ENCODE measurements around the gene FBXO7. TPM values are rescaled to one million over a fixed set of nuclear protein-coding genes. Genes with fewer than 3 reads are reported as not detected.

Gene FBXO7
- total RNA-seq, 2 experiments from 2014 or later = 87.9 to 90.2 TPM

GRCh38 chr22:32511776-32512175, 37.2 kb downstream of the FBXO7 start:
- Mint-ChIP-seq H3K4me1 (no peaks in the 10 kb centered on the region), H3K9me3 (no peaks in the 10 kb centered on the region), H3K36me3 (no peaks in the 10 kb centered on the region), H3K4me3 (no peak overlapping the region), H3K27me3 (no peaks in the 10 kb centered on the region), H3K27ac (no peak overlapping the region)
- DNase-seq = no peak

- no peak overlapping the region for H3K27ac Mint-ChIP-seq
These were observed 37.8 kb downstream of the FBXO7 start for GRCh38 chr22:32512267-32512982.

GRCh38 chr22:32515084-32515483, 40.5 kb downstream of the FBXO7 start:
- Mint-ChIP-seq H3K4me1 (no peaks in the 10 kb centered on the region), H3K27me3 (no peaks in the 10 kb centered on the region), H3K27ac (no peak overlapping the region), H3K9me3 (no peaks in the 10 kb centered on the region), H3K36me3 (no peaks in the 10 kb centered on the region), H3K4me3 (no peak overlapping the region)
- DNase-seq = no peak

More at GRCh38 chr22:32512267-32512982, 37.8 kb downstream of the FBXO7 start:
- Mint-ChIP-seq H3K4me1 (no peaks in the 10 kb centered on the region), H3K36me3 (no peaks in the 10 kb centered on the region), H3K27me3 (no peaks in the 10 kb centered on the region), H3K9me3 (no peaks in the 10 kb centered on the region), H3K4me3 (no peak overlapping the region)
- DNase-seq = no peak

- Mint-ChIP-seq H3K4me3 (no peak overlapping the region), H3K9me3 (no peaks in the 10 kb centered on the region)
These were observed 42.9 kb downstream of the FBXO7 start for GRCh38 chr22:32517488-32517887.

GRCh38 chr22:32517921-32518320, 43.3 kb downstream of the FBXO7 start:
- Mint-ChIP-seq H3K27me3 (no peaks in the 10 kb centered on the region), H3K4me1 (no peaks in the 10 kb centered on the region), H3K27ac (no peak overlapping the region), H3K9me3 (no peaks in the 10 kb centered on the region), H3K36me3 (no peaks in the 10 kb centered on the region), H3K4me3 (no peak overlapping the region)
- no peak for DNase-seq

More at GRCh38 chr22:32517488-32517887, 42.9 kb downstream of the FBXO7 start:
- DNase-seq = no peak
- H3K4me1 Mint-ChIP-seq = no peaks in the 10 kb centered on the region
- H3K27ac Mint-ChIP-seq = no peak overlapping the region
- H3K36me3 Mint-ChIP-seq = no peaks in the 10 kb centered on the region
- H3K27me3 Mint-ChIP-seq = no peaks in the 10 kb centered on the region

- Mint-ChIP-seq H3K4me1 (no peaks in the 10 kb centered on the region), H3K27me3 (no peaks in the 10 kb centered on the region), H3K36me3 (no peaks in the 10 kb centered on the region), H3K9me3 (no peaks in the 10 kb centered on the region), H3K4me3 (no peak overlapping the region), H3K27ac (no peak overlapping the region)
- DNase-seq = no peak
These were observed 43.8 kb downstream of the FBXO7 start for GRCh38 chr22:32518381-32518780.

- no peaks in the 10 kb centered on the region for H3K27me3 Mint-ChIP-seq
- peaks cover 1% of the 10 kb centered on the region for H3K4me1 Mint-ChIP-seq
- no peak for DNase-seq
- H3K4me3 Mint-ChIP-seq = no peak overlapping the region
- H3K9me3 Mint-ChIP-seq = no peaks in the 10 kb centered on the region
- no peaks in the 10 kb centered on the region for H3K36me3 Mint-ChIP-seq
- no peak overlapping the region for H3K27ac Mint-ChIP-seq
These were observed 44.2 kb downstream of the FBXO7 start for GRCh38 chr22:32518848-32519247.

- DNase-seq = no peak
- Mint-ChIP-seq H3K4me1 (peaks cover 1% of the 10 kb centered on the region), H3K27me3 (no peaks in the 10 kb centered on the region), H3K9me3 (no peaks in the 10 kb centered on the region), H3K36me3 (no peaks in the 10 kb centered on the region), H3K27ac (no peak overlapping the region), H3K4me3 (no peak overlapping the region)
These were observed 46.0 kb downstream of the FBXO7 start for GRCh38 chr22:32520612-32521011.

GRCh38 chr22:32522237-32522636, 47.6 kb downstream of the FBXO7 start:
- H3K9me3 Mint-ChIP-seq = no peaks in the 10 kb centered on the region

GRCh38 chr22:32527756-32528155, 53.1 kb downstream of the FBXO7 start:
- no peak overlapping the region for H3K27ac Mint-ChIP-seq
- H3K4me3 Mint-ChIP-seq = no peak overlapping the region
- H3K36me3 Mint-ChIP-seq = no peaks in the 10 kb centered on the region
- no peaks in the 10 kb centered on the region for H3K9me3 Mint-ChIP-seq
- no peak for DNase-seq
- H3K4me1 Mint-ChIP-seq = peaks cover 1% of the 10 kb centered on the region
- peaks cover 5% of the 10 kb centered on the region for H3K27me3 Mint-ChIP-seq

More at GRCh38 chr22:32522237-32522636, 47.6 kb downstream of the FBXO7 start:
- Mint-ChIP-seq H3K27ac (no peak overlapping the region), H3K27me3 (no peaks in the 10 kb centered on the region), H3K36me3 (no peaks in the 10 kb centered on the region), H3K4me1 (peaks cover 1% of the 10 kb centered on the region), H3K4me3 (no peak overlapping the region)
- DNase-seq = no peak

- H3K4me1 Mint-ChIP-seq = peaks cover 1% of the 10 kb centered on the region
- H3K4me3 Mint-ChIP-seq = no peak overlapping the region
- H3K27ac Mint-ChIP-seq = no peak overlapping the region
- peaks cover 5% of the 10 kb centered on the region for H3K27me3 Mint-ChIP-seq
- no peak for DNase-seq
- H3K9me3 Mint-ChIP-seq = no peaks in the 10 kb centered on the region
- H3K36me3 Mint-ChIP-seq = no peaks in the 10 kb centered on the region
These were observed 53.7 kb downstream of the FBXO7 start for GRCh38 chr22:32528316-32528715.

GRCh38 chr22:32528984-32529982, 54.7 kb downstream of the FBXO7 start:
- Mint-ChIP-seq H3K4me3 (no peak overlapping the region), H3K4me1 (no peaks in the 10 kb centered on the region), H3K27ac (no peak overlapping the region), H3K9me3 (no peaks in the 10 kb centered on the region), H3K36me3 (no peaks in the 10 kb centered on the region), H3K27me3 (peaks cover 10% of the 10 kb centered on the region)
- peak; percentile 60 for DNase-seq

GRCh38 chr22:32531228-32531627, 56.6 kb downstream of the FBXO7 start:
- H3K4me3 Mint-ChIP-seq = no peak overlapping the region
- DNase-seq = no peak
- no peaks in the 10 kb centered on the region for H3K4me1 Mint-ChIP-seq
- peaks cover 10% of the 10 kb centered on the region for H3K27me3 Mint-ChIP-seq
- H3K27ac Mint-ChIP-seq = no peak overlapping the region
- H3K36me3 Mint-ChIP-seq = no peaks in the 10 kb centered on the region
- H3K9me3 Mint-ChIP-seq = no peaks in the 10 kb centered on the region

- H3K9me3 Mint-ChIP-seq = no peaks in the 10 kb centered on the region
- H3K27ac Mint-ChIP-seq = no peak overlapping the region
- H3K4me1 Mint-ChIP-seq = no peaks in the 10 kb centered on the region
- peaks cover 10% of the 10 kb centered on the region for H3K27me3 Mint-ChIP-seq
- no peak for DNase-seq
- H3K4me3 Mint-ChIP-seq = no peak overlapping the region
- H3K36me3 Mint-ChIP-seq = no peaks in the 10 kb centered on the region
These were observed 57.6 kb downstream of the FBXO7 start for GRCh38 chr22:32531931-32532819.

GRCh38 chr22:32532820-32533128, 58.2 kb downstream of the FBXO7 start:
- Mint-ChIP-seq H3K27ac (no peak overlapping the region), H3K27me3 (peaks cover 10% of the 10 kb centered on the region), H3K4me1 (no peaks in the 10 kb centered on the region), H3K4me3 (no peak overlapping the region), H3K36me3 (no peaks in the 10 kb centered on the region), H3K9me3 (no peaks in the 10 kb centered on the region)
- no peak for DNase-seq

All from activated naive CD8-positive, alpha-beta T cell treated with anti-CD3 and anti-CD28 coated beads for 36 hours (primary cell).